ENCODE measurements around the gene C2orf92.

C2orf92 gene

DNA sequence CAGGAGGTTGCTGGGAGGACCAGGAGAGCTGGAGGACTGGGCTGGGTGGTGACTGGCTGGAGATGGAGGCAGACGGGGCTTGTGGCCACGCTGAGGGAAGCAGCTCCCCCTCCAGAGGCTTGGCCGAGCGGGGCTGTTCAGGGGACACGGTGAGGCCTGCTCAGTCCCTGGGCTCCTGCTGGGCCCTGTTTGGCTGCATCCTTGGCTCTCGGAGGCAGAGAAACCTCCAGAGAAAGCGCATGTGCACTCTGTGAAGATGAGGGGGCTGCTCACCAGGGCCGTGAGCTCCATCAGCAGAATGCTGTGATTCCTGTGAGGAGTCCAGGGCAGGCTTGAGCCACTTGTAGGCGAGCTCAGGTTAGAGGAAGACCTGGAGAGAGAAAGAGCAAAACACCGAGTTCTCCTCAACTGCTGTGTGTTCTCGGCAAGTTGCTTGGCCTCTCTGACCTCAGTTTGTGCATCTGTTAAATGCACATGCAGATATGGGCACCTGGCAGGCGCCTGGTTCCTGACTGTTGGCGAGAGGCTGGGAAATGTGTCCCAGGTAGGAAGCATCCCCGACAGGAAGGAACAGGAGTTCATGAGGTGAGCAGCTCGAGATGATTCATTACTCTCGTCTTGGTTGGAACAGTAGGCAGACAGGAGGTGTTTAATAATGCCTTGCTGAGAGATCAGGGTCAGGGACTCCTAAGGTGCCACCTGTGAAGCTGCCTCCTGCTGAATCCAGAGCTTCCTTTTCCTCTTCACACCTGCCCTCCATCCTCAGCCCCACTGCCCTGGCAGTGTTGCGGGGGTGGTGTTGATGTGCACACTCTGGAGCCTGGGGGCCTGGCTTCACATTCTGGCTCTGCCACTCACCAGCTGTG, 44.8 kb downstream of the C2orf92 start:
- DNase-seq (ENCODE audit: low read depth) = no peak

GRCh38 chr2:97714950-97715652, 45.6 kb downstream of the C2orf92 start:
- no peak for DNase-seq (ENCODE audit: low read depth)

DNA sequence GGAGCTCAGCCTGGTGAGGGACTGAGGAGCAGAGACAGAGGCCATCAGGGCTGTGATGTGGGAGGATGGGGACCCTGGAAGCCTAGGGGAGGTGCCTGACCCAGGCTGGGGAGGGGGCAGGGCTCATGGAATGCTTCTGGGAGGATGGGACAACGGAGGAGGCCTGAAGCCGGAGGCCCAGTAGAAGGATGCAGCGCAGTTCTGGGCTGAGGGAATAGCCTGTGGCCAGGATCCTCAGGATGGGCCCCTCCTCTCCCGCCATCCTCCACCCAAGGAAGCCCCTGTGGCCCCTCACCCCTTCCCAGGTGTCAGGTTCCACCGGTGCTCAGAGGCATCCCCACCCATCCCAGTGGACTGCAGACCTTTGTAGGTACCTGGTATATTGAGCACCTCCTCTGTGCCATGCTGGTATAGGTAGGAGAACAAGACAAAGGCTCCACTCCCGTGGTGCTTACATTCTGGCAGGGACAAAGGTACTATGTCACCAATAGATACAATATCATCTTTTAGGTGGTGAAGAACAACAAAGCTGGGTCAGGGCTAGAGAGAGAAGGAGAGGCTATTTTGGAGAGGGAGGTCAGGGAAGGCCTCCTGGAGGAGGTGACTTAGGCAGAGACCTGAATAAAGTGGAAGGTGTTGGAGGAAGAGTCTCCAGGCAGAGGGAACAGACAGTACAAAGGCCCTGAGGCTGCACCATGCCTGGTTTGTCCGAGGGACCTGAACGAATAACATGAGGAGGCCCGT, 46.6 kb downstream of the C2orf92 start:
- no peak for DNase-seq (ENCODE audit: low read depth)

- DNase-seq (ENCODE audit: low read depth) = no peak
Observed at GRCh38 chr2:97716695-97717612, 47.4 kb downstream of the C2orf92 start.

DNA sequence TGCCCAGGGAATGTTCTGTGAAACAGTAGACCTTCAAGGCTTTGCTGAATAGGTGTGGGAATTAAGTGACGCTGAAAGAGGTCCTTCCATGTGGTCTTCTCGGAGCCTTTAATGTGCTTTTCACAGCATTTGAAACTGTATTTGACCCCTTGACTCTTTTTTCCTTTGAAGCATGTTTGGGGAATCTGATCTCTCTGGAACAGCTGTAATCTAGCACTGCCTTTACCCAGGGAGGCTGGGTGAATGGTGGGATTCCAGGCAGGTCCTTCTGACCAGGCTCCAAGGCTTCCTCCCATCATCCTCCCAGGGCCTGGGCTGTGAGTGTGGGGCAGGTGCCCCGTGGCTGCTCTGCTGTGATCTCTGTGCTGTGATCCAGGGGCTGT, 48.1 kb downstream of the C2orf92 start:
- no peak for DNase-seq (ENCODE audit: low read depth)

- DNase-seq (ENCODE audit: low read depth) = peak; percentile 65
Observed at GRCh38 chr2:97718051-97718882, 48.8 kb downstream of the C2orf92 start.

GRCh38 chr2:97718942-97719341, 49.4 kb downstream of the C2orf92 start:
- no peak for DNase-seq (ENCODE audit: low read depth)

DNA sequence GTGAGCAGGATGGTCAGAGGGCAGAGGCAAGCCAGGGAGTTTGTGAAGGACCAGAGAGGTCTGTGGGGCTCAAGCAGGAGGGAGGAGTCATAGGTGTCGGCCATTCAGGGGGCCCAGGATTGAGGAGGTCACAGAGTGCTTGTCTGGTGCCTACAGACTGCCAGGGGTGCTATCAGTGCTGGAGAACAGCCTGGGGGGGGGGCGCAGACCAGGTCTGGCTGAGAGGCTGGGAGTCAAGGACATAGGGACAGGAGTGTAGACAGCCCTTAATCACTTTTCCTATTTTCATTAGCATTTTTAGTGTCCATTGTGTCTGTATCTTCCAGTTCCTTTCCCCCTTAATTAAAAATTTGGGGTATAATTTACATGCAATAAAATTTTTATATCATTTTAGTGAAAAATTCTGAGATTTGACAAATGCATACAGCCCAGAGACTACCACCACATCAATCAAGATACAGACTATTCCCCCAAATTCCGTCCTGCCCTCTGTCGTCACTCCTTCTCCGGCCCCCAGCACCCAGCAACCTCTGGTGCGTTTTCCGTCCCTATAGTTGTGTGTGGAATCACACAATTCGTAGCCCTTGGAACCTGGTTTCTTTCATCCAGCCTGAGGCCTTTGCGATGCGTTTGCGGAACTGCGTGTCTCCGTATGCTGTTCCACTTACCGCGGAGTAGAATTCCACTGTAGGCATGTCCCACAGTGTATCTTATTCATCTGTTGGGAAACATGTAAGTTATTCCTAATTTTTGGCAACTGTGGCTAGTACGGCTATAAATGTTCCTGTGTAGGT, 50.0 kb downstream of the C2orf92 start:
- DNase-seq (ENCODE audit: low read depth) = no peak

GRCh38 chr2:97720746-97721145, 51.2 kb downstream of the C2orf92 start:
- DNase-seq (ENCODE audit: low read depth) = no peak

GRCh38 chr2:97722227-97722626, 52.7 kb downstream of the C2orf92 start:
- DNase-seq (ENCODE audit: low read depth) = no peak

DNA sequence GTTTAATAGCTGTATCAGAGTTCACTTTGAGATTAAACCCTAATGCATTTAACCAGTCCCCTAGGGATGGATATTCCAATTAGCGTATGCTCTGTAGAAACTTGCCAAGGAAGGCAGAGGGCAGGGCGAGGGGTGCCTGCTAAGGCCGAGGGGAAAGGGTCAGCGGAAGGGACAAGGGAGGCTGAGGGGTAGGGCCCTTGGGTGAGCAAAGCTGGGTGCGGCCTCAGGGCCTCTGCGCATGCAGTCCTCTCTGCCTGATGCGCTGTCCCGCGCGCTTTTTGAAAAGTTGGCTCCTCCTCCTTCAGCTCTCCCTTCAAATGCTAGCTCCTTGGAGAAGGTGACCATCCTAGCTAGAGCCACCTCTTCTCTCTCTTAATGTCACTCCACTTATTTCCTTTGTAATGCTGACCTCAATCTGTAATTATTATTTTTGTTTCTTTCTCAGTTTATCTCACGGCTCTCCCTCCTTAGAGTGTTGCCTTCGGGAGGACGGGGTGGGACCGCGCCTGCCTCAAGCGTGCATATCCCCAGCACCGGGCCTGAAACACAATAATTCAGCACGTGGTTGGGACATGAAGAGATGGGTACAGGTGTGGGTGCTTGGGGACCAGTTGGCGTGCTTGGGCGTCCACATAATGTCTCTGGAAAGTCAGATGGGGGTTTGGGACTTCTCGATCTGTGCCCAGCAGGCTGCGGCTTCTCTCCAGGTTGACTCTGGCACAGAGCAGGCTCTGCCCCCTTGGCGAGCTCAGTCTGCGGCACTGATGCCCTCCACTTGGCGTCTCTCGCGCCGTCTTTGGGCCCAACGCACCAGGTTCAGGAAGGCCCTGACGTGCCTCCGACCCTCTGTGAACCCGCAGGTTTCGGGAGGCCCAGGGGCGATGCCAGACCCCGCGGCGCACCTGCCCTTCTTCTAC, 53.9 kb downstream of the C2orf92 start:
- DNase-seq (ENCODE audit: low read depth) = no peak

- no peak for DNase-seq (ENCODE audit: low read depth)
Observed at GRCh38 chr2:97724073-97724410, 54.5 kb downstream of the C2orf92 start.

DNA sequence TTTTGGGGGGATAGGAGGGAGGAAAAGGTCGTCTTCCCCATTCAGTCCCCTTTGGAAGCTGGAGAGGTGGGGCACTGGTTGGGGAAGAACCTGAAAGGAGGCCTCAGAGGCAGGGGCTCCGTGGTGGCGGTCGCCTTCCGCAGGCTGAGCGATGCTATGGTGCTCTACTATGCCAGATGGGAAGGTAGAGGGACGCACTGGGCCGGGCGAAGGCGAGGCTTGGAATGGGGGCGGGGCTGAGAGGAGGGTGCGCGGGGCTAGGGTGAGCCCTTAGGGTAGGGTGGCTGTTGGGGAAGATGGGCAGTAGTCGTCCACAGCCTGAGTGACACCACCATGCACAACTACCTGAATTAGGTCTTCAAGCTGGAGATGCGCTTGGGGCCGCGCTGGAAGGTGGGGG, 55.0 kb downstream of the C2orf92 start:
- no peak for DNase-seq (ENCODE audit: low read depth)

GRCh38 chr2:97724946-97725688, 55.6 kb downstream of the C2orf92 start:
- no peak for DNase-seq (ENCODE audit: low read depth)

DNA sequence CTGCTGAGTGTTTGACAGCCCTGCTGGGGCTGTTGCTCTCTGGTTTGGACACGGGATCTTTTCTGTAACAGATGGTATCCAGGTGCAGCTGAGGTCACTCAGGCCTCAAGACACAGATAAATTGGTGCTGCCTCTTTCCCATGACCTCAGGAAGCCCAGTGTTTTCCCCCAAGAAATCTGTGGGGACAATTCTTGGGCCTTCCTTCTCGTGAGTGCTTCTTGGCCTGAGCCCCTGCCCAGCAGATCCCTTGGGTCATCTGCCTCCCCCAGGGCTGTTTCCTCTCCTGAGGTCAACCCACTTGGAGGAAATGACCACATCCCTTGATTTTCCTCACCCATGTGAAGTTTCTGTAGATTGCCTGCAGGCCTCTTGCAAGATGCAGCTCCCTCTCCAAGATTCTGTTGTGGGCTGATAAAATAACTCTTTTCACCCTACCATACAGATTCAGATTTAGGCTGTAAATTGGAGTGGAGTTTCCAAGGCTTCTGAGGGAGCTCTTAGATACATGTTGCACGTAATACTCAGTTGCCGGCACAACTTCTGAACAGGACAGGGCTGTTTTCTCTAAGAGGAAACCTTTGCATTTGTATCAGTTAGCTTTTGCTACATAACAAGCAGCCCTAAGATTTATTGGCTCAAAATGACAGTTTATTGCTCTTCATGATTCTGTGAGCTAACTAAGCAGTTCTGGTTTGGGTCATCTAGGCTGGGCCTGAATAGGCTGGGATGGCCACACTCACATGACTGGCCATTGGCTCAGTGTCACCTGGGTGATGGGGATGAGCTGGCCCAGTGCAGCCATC, 57.0 kb downstream of the C2orf92 start:
- no peak for DNase-seq (ENCODE audit: low read depth)

DNA sequence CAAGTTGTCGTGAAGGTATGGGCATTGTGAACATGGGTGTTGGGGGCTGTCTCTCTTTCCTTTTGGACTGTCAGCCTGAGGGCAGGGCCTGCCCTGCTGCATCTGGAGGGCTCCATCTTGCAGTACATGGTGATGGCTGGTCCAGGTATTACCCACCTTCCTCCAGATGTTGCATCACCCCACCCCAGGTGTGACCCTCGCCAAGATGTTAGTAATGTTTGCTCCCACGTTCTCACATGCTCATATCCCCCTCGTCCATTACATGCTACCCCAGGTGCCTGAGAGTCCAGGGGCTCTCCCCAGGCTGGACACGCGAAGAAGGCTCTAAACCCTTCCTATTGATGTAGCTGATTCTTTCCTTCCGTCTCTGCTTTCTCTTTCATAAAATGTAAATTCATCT, 57.8 kb downstream of the C2orf92 start:
- no peak for DNase-seq (ENCODE audit: low read depth)

DNA sequence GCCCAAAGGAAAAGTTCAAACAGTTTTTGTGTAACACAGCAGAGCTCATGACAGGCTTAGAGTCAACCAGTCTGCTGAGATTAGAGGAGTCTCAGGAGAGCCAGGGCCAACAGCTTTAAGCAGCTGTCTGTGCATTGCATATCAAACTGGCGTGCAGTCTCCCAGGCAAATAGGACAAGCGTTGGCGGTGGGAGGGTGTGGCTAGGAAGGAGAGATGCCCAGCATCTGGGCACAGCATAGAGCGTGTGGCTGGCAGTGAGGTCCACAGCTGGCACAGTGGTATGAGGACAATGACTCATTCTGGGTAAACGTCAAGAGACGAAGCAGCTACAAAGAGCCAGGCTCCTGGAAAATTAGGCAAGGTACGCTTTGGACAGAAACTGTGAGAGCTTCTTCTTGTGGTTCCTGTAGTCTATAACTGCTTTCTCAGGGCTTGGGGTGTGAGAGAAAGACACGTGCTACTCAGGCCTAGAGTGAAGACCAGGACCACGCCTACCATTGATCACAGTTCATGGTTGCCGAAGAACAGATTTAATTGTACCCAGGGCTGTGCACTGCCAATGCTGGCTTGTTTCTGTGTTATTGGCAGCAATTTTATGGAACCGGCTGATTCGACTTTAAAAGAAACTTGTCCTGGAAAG, 58.7 kb downstream of the C2orf92 start:
- no peak for DNase-seq (ENCODE audit: low read depth)

Data from activated T-cell treated with anti-CD3 and anti-CD28 coated beads for 24 hours (primary cell).